ENCODE results near the gene GPR176.

DNA sequence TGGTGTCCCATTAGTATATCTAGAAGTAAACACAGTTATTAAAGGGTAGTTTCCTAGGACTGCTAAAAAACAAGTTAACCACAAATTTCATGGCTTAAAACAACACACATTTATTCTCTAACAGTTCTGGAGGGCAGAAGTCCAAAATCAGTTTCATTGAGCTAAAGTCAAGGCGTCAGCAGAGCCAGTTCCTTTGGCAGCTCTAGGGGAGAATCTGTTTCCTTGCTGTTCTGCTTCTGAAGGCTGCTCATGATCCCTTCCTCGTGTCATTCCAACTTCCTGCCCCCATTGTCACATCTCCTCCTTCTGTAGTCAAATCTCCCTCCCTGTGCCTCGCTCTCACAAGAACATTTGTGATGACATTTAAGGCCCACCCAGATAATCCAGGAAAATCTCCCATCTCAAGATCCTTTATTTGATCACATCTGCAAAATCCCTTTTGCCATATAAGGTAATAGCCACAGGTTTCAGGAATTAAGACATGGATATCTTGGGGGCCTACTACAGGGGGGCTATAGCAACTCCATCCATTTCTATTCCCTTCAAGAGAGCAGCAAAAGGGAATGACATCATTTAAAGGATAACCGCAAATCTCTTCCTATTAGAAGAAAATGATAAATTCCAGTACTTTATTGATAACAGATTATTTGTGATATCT lies 50.1 kb downstream of the GPR176 start:
- TF ChIP-seq, protein P1, sequence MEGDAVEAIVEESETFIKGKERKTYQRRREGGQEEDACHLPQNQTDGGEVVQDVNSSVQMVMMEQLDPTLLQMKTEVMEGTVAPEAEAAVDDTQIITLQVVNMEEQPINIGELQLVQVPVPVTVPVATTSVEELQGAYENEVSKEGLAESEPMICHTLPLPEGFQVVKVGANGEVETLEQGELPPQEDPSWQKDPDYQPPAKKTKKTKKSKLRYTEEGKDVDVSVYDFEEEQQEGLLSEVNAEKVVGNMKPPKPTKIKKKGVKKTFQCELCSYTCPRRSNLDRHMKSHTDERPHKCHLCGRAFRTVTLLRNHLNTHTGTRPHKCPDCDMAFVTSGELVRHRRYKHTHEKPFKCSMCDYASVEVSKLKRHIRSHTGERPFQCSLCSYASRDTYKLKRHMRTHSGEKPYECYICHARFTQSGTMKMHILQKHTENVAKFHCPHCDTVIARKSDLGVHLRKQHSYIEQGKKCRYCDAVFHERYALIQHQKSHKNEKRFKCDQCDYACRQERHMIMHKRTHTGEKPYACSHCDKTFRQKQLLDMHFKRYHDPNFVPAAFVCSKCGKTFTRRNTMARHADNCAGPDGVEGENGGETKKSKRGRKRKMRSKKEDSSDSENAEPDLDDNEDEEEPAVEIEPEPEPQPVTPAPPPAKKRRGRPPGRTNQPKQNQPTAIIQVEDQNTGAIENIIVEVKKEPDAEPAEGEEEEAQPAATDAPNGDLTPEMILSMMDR (IDR thresholded peaks at IDR 0.05; ENCODE audit: insufficient read depth, low read depth, low read length), result no peak
- no peak for TF ChIP-seq EZH2 (IDR thresholded peaks at IDR 0.05; ENCODE audit: insufficient read depth, low read length)

All from astrocyte (in vitro differentiated cells and primary cell).